ENCODE measurements around the gene ARHGAP26. TPM values are rescaled to one million over a fixed set of nuclear protein-coding genes. Genes with fewer than 3 reads are reported as not detected.

ARHGAP26 gene
- polyA plus RNA-seq, 1 donor from 2014 or later = 0.83 TPM

DNA sequence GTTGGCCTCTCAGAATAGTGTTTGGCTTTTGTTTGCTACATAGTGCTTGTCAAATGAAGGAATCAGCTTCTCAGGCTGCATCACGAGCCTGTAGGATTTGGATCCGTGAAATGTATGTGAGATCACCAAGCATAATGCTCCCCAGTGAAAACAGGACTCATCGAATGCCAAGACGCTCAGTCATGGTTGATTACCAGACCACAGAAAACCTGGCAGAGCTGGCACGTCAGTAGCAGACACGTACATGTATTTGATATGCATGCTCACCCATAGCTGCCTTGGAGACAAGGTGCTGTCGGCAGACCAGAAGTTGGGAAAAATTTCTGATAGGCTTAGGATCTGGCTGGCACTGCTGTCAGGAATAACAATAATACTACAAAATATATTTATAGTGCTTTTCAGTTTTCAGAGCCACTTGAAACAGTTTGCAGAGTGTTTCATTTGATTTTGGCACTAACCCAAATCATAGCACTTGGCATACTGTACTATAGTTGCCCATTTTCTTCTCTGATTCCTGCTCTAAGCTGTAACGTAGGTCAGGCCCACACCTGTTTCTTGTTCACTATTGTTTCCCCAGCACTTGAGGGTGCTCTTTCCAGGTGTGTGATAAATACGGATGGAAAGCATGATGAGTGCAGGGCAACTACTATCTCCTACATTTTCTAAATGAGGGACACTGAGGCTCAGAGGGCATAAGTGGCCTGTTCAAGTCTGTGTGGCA, 407.2 kb downstream of the ARHGAP26 start:
- no peak overlapping the region for H3K27ac ChIP-seq (ENCODE audit: low read length)
- no peak for TF ChIP-seq RAD21 (conservative IDR thresholded peaks at IDR 0.05)
- no peak overlapping the region for H3K4me3 ChIP-seq (ENCODE audit: low read length)
- no peaks in the 10 kb centered on the region for H3F3A ChIP-seq (ENCODE audit: insufficient read depth, low read length, poor library complexity, severe bottlenecking)
- no peaks in the 10 kb centered on the region for H3K36me3 ChIP-seq (ENCODE audit: insufficient read depth, low read length)
- no peak overlapping the region for H3K9ac ChIP-seq (ENCODE audit: low read length)
- H3K9me3 ChIP-seq (ENCODE audit: low read length) = no peaks in the 10 kb centered on the region
- H3K9me2 ChIP-seq (ENCODE audit: insufficient read depth, low read length) = no peaks in the 10 kb centered on the region
- H3K27me3 ChIP-seq (ENCODE audit: insufficient read depth, low read depth, low read length) = no peaks in the 10 kb centered on the region
- no peaks in the 10 kb centered on the region for H3K79me2 ChIP-seq (replicated peaks; ENCODE audit: insufficient read depth, low read length)
- H2AFZ ChIP-seq (ENCODE audit: low read depth, low read length) = no peak overlapping the region
- no peak overlapping the region for H3K4me2 ChIP-seq (ENCODE audit: low read length)
- no peaks in the 10 kb centered on the region for H4K20me1 ChIP-seq (ENCODE audit: insufficient read depth)

DNA sequence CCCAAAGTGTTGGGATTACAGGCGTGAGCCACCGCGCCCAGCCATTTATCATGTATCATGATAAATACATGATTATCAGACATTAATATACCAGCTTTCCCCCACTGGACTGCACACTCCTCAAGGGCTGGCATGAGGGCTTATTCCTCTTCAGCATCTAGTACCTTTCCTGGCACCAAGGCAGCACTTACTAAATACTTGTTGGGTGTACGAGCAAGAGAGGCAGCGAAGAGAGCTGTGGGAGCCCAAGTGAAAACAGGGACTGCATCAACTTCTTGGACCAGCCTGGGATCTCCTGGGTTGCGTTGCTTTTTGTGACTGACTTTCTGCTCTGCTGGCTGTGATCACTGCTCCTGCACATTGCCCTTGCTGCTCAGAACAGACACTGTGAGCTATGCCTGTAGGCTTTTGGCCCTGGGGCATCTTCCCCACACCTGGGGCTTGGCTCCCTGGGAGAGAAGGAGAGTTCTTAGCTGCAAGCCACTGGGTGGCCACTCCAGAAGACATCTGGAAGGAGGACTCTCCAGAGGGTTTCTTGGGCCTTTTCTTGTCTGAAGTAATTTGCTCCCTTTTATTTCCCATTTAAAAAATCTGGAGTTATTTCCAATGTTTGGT, 409.1 kb downstream of the ARHGAP26 start:
- no peaks in the 10 kb centered on the region for H3K9me2 ChIP-seq (ENCODE audit: insufficient read depth, low read length)
- H3K27me3 ChIP-seq (ENCODE audit: insufficient read depth, low read depth, low read length) = no peaks in the 10 kb centered on the region
- no peaks in the 10 kb centered on the region for H3K36me3 ChIP-seq (ENCODE audit: insufficient read depth, low read length)
- H2AFZ ChIP-seq (ENCODE audit: low read depth, low read length) = no peak overlapping the region
- no peaks in the 10 kb centered on the region for H3K9me3 ChIP-seq (ENCODE audit: low read length)
- no peaks in the 10 kb centered on the region for H3K79me2 ChIP-seq (replicated peaks; ENCODE audit: insufficient read depth, low read length)
- TF ChIP-seq RAD21 (conservative IDR thresholded peaks at IDR 0.05) (no peak), EP300 (conservative IDR thresholded peaks at IDR 0.05; ENCODE audit: poor library complexity, severe bottlenecking) (no peak), MXI1 (conservative IDR thresholded peaks at IDR 0.05; ENCODE audit: poor library complexity, severe bottlenecking) (no peak), TAF1 (IDR thresholded peaks at IDR 0.05; ENCODE audit: low read depth) (no peak), POLR2AphosphoS5 (IDR thresholded peaks at IDR 0.05) (no peak), EZH2 (IDR thresholded peaks at IDR 0.05; ENCODE audit: borderline replicate concordance, insufficient read depth, low read length, poor library complexity, severe bottlenecking) (no peak), SMC3 (conservative IDR thresholded peaks at IDR 0.05; ENCODE audit: poor library complexity) (no peak)
- TF ChIP-seq, protein P1, sequence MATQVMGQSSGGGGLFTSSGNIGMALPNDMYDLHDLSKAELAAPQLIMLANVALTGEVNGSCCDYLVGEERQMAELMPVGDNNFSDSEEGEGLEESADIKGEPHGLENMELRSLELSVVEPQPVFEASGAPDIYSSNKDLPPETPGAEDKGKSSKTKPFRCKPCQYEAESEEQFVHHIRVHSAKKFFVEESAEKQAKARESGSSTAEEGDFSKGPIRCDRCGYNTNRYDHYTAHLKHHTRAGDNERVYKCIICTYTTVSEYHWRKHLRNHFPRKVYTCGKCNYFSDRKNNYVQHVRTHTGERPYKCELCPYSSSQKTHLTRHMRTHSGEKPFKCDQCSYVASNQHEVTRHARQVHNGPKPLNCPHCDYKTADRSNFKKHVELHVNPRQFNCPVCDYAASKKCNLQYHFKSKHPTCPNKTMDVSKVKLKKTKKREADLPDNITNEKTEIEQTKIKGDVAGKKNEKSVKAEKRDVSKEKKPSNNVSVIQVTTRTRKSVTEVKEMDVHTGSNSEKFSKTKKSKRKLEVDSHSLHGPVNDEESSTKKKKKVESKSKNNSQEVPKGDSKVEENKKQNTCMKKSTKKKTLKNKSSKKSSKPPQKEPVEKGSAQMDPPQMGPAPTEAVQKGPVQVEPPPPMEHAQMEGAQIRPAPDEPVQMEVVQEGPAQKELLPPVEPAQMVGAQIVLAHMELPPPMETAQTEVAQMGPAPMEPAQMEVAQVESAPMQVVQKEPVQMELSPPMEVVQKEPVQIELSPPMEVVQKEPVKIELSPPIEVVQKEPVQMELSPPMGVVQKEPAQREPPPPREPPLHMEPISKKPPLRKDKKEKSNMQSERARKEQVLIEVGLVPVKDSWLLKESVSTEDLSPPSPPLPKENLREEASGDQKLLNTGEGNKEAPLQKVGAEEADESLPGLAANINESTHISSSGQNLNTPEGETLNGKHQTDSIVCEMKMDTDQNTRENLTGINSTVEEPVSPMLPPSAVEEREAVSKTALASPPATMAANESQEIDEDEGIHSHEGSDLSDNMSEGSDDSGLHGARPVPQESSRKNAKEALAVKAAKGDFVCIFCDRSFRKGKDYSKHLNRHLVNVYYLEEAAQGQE (IDR thresholded peaks at IDR 0.05; ENCODE audit: borderline replicate concordance) = no peak
- TF ChIP-seq, protein P2, sequence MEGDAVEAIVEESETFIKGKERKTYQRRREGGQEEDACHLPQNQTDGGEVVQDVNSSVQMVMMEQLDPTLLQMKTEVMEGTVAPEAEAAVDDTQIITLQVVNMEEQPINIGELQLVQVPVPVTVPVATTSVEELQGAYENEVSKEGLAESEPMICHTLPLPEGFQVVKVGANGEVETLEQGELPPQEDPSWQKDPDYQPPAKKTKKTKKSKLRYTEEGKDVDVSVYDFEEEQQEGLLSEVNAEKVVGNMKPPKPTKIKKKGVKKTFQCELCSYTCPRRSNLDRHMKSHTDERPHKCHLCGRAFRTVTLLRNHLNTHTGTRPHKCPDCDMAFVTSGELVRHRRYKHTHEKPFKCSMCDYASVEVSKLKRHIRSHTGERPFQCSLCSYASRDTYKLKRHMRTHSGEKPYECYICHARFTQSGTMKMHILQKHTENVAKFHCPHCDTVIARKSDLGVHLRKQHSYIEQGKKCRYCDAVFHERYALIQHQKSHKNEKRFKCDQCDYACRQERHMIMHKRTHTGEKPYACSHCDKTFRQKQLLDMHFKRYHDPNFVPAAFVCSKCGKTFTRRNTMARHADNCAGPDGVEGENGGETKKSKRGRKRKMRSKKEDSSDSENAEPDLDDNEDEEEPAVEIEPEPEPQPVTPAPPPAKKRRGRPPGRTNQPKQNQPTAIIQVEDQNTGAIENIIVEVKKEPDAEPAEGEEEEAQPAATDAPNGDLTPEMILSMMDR (IDR thresholded peaks at IDR 0.05; ENCODE audit: poor library complexity, severe bottlenecking) = no peak
- no peak overlapping the region for H3K27ac ChIP-seq (ENCODE audit: low read length)
- H3K4me2 ChIP-seq (ENCODE audit: low read length) = no peak overlapping the region
- no peak overlapping the region for H3K4me3 ChIP-seq (ENCODE audit: low read length)
- no peaks in the 10 kb centered on the region for H4K20me1 ChIP-seq (ENCODE audit: insufficient read depth)
- H3F3A ChIP-seq (ENCODE audit: insufficient read depth, low read length, poor library complexity, severe bottlenecking) = no peaks in the 10 kb centered on the region
- H3K9ac ChIP-seq (ENCODE audit: low read length) = no peak overlapping the region
